Transverse colon (tissue), 4 donors: ENCODE results near the gene SHISA5. TPM values are rescaled to one million over a fixed set of nuclear protein-coding genes. Genes with fewer than 3 reads are reported as not detected.

ENCODE experiments used
- DNase-seq: peaks from one replicate; pipeline ENCODE4 v3.0.0-alpha.2; 2019
- H3K27ac ChIP-seq, 4 donors: fragments of 200-600 bp; sonication (generic); 2 replicates each; pipeline ENCODE4 v1.5.1; 2016 to 2018; ENCODE audit warnings: inconsistent platforms in 4 of 4
- H3K27me3 ChIP-seq: fragments of 200-600 bp; sonication (generic); 2 replicates; pipeline ENCODE4 v1.5.1; 2017; ENCODE audit warnings: inconsistent platforms
- H3K36me3 ChIP-seq, 4 donors: fragments of 200-600 bp; sonication (generic); 2 replicates each; pipeline ENCODE4 v1.5.1; 2017 to 2019; ENCODE audit warnings: inconsistent platforms in 4 of 4
- H3K4me1 ChIP-seq, 4 donors: fragments of 200-600 bp; sonication (generic); 2 replicates each; pipeline ENCODE4 v1.5.1; 2017 to 2020; ENCODE audit warnings: inconsistent platforms in 4 of 4
- H3K4me3 ChIP-seq, 4 donors: fragments of 200-600 bp; sonication (generic); 1 replicate in 1 of 4; 2 replicates in 3 of 4; pipeline versions ENCODE4 v1.5.1 to v1.6.1; 2017 to 2019; ENCODE audit warnings: inconsistent platforms in 4 of 4
- H3K9me3 ChIP-seq, 2 donors: fragments of 200-600 bp; sonication (generic); 2 replicates each; pipeline ENCODE4 v1.5.1; 2017 to 2019; ENCODE audit warnings: inconsistent platforms in 2 of 2
- CTCF ChIP-seq, 5 experiments: fragments of 200-600 bp in 3 of 5; fragments of 450-650 bp in 2 of 5; sonication (generic) in 3 of 5; IDR thresholded peaks; 1 replicate in 2 of 5; 2 replicates in 3 of 5; pipeline ENCODE4 v1.5.1; 2016 to 2017; ENCODE audit warnings: antibody characterized with exemption in 5 of 5, inconsistent platforms in 3 of 5, mild to moderate bottlenecking in 2 of 5, moderate library complexity in 1 of 5
- EP300 ChIP-seq: sonication (generic); formaldehyde crosslinking; IDR thresholded peaks from one replicate; pipeline ENCODE4 v1.6.1; 2017; ENCODE audit warnings: antibody characterized with exemption, low read depth
- POLR2A ChIP-seq: fragments of 450-650 bp; IDR thresholded peaks from one replicate; pipeline ENCODE4 v1.6.1; 2016; ENCODE audit warnings: antibody characterized with exemption, mild to moderate bottlenecking, moderate library complexity
- POLR2AphosphoS5 ChIP-seq, 3 donors: sonication (generic); formaldehyde crosslinking; IDR thresholded peaks; one replicate each; pipeline ENCODE4 v1.6.1; 2016; ENCODE audit warnings: antibody characterized with exemption in 3 of 3
- WGBS, 2 donors: methylation state at CpG; one replicate each; pipeline ENCODE4 v1.1.5; 2018; ENCODE audit warnings: low coverage in 1 of 2; 5-methylcytosine and 5-hydroxymethylcytosine counted together
- in situ Hi-C, 4 donors: fragments of 200-750 bp; cut with MboI; loops; one replicate each; pipeline versions ENCODE4 v1.15.0 to v1.15.1; 2017; ENCODE audit warnings: low sequenced_read_pairs in 3 of 4, low pct_ligation_motif_present in 1 of 4, low pct_unique_long_range_greater_than_20kb in 1 of 4
- intact Hi-C: fragments of 100-400 bp; cut with DNase I; formaldehyde crosslinking; loops from one replicate; pipeline ENCODE4 v1.15.1; 2023; ENCODE audit warnings: low total_unique reads
- total RNA-seq, 4 donors: library from RNA; depleted of rRNA; stranded (reverse); fragments of >200 nt; gene quantifications; one replicate each; pipeline ENCODE4 v1.1.0, GENCODE V29; 2016

Gene SHISA5
- total RNA-seq, 4 donors from 2014 or later: 72.9 to 89.4 (median 80.8) TPM

- no peak overlapping the region for H3K27ac ChIP-seq
- TF ChIP-seq CTCF (IDR thresholded peaks at IDR 0.05) (peak; percentile 92 to 97 (median 94)), EP300 (no peak)
- H3K36me3 ChIP-seq: no peaks in the 10 kb centered on the region
- H3K9me3 ChIP-seq: no peaks in the 10 kb centered on the region
- no peak overlapping the region for H3K4me3 ChIP-seq
- 63% methylated on average over 10 of the region's 10 CpGs; no CpG with 5 or more reads in 1 of the 2 donors for WGBS, 2 donors
- intact Hi-C loops (loop anchor here (2.0 kb wide), 1 partner anchor 84 kb away; no protein-coding TSS in a partner anchor), in situ Hi-C loops (loop anchor here in 2 of 4 donors (10.0 kb wide), 2 partner anchors 84 to 94 kb away; a partner anchor contains a TSS)
- no peaks in the 10 kb centered on the region for H3K27me3 ChIP-seq
- peak; percentile 88 for DNase-seq
- H3K4me1 ChIP-seq: peaks cover 0 to 13% (median 0%) of the 10 kb centered on the region in 4 donors
Observed at GRCh38 chr3:48548729-48549705, 45.0 kb upstream of the SHISA5 start.

GRCh38 chr3:48548126-48548525, 44.2 kb upstream of the SHISA5 start:
- H3K27ac ChIP-seq: no peak overlapping the region
- no peak for TF ChIP-seq POLR2AphosphoS5 (IDR thresholded peaks at IDR 0.05)
- no peak for TF ChIP-seq EP300
- TF ChIP-seq POLR2A: no peak
- no peak for TF ChIP-seq CTCF (IDR thresholded peaks at IDR 0.05)
- H3K4me3 ChIP-seq: no peak overlapping the region
- in situ Hi-C loops (loop anchor here in 2 of 4 donors (10.0 kb wide), 2 partner anchors 83 to 93 kb away; a partner anchor contains a TSS), intact Hi-C loops (loop anchor here (2.0 kb wide), 1 partner anchor 83 kb away; no protein-coding TSS in a partner anchor)
- H3K4me1 ChIP-seq: peaks cover 0 to 7% (median 0%) of the 10 kb centered on the region in 4 donors
- WGBS, 2 donors: 85% methylated on average over 5 of the region's 5 CpGs; no CpG with 5 or more reads in 1 of the 2 donors
- H3K27me3 ChIP-seq: no peaks in the 10 kb centered on the region
- no peaks in the 10 kb centered on the region for H3K36me3 ChIP-seq
- DNase-seq: no peak
- no peaks in the 10 kb centered on the region for H3K9me3 ChIP-seq

- intact Hi-C loops: no loop called here
- no peaks in the 10 kb centered on the region for H3K9me3 ChIP-seq
- in situ Hi-C loops: loop anchor here in 2 of 4 donors (10.0 kb wide), 2 partner anchors 82 to 92 kb away; a partner anchor contains a TSS
- H3K4me1 ChIP-seq: no peaks in the 10 kb centered on the region
- no peak overlapping the region for H3K27ac ChIP-seq
- TF ChIP-seq POLR2AphosphoS5 (IDR thresholded peaks at IDR 0.05) (no peak), CTCF (IDR thresholded peaks at IDR 0.05) (no peak), EP300 (no peak)
- no peak overlapping the region for H3K4me3 ChIP-seq
- H3K27me3 ChIP-seq: no peaks in the 10 kb centered on the region
- WGBS, 2 donors: 78 to 100% methylated on average over 1 to 4 of the region's 4 CpGs
- DNase-seq: no peak
- H3K36me3 ChIP-seq: no peaks in the 10 kb centered on the region
Observed at GRCh38 chr3:48546203-48546829, 42.3 kb upstream of the SHISA5 start.

- in situ Hi-C loops: loop anchor here in 2 of 4 donors (10.0 kb wide), 2 partner anchors 79 to 89 kb away; a partner anchor contains a TSS
- H3K27ac ChIP-seq: no peak overlapping the region
- intact Hi-C loops: no loop called here
- no peaks in the 10 kb centered on the region for H3K27me3 ChIP-seq
- 67 to 82% methylated on average over 3 to 5 of the region's 5 CpGs for WGBS, 2 donors
- TF ChIP-seq POLR2AphosphoS5 (IDR thresholded peaks at IDR 0.05) (no peak), EP300 (no peak)
- H3K4me1 ChIP-seq: no peaks in the 10 kb centered on the region
- H3K9me3 ChIP-seq: no peaks in the 10 kb centered on the region
- no peak overlapping the region for H3K4me3 ChIP-seq
- no peaks in the 10 kb centered on the region for H3K36me3 ChIP-seq
- DNase-seq: no peak
Observed at GRCh38 chr3:48544141-48544540, 40.2 kb upstream of the SHISA5 start.
